ENCODE data around the gene IMMP2L. TPM values are rescaled to one million over a fixed set of nuclear protein-coding genes. Genes with fewer than 3 reads are reported as not detected.

Gene IMMP2L
- total and polyA plus RNA-seq, 2 of the 13 experiments (the other 11 are each of a cell fraction or from before 2014, with no cell fraction given): 7.8 to 16.9 TPM

DNA sequence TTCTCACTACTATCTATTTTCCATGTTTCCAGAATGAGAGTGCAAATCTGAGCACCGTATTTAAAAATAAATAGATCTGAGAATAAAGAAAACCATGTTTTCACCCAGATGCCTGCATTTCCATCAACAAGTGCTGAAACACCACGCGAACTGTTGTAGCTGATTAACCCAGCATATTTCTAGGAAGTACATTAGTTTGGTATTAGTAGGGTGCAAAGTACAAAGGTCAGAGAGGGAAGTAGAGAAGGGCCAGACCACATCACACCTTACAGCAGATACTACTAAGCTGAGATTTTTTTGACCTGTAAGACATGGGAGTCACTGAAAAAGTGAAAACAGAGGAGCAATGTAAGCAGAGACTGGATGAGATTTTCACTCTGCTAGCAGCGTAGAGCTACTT is 181.3 kb downstream of the IMMP2L start (continued):
- no peak for TF ChIP-seq AGO1 (IDR thresholded peaks at IDR 0.05; ENCODE audit: low read depth, low read length, poor library complexity, severe bottlenecking)
- TF ChIP-seq ZNF644 (CRISPR knock-in tag; IDR thresholded peaks at IDR 0.05; ENCODE audit: low read depth): 0 out of 2 replicates have a peak, but pooled peaks have one; percentile 51
- 0 out of 2 replicates have a peak, but pooled peaks have one; percentile 33 for TF ChIP-seq RXRB (CRISPR knock-in tag; IDR thresholded peaks at IDR 0.05; ENCODE audit: borderline replicate concordance)
- no peak for TF ChIP-seq ZNF607 (CRISPR knock-in tag; IDR thresholded peaks at IDR 0.05; ENCODE audit: borderline replicate concordance)

DNA sequence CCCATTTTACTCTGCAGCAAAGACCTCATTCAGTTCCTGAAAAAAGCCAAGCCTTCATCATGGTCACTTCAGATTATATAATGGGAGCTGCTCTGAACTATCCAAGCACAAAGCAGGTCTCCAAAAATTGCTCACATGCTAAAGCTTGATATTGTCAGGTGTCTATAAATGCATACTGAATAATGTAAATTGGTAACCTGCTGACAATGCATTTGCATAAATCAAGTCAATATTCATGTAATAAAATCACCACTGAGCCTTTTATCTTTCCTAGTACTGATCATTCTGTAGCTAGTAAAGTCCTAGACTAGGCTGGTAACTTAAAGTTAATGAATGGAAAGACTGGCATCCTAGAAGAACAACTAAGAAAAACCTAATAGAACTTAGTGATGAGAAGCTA is 188.3 kb downstream of the IMMP2L start:
- no peak overlapping the region for H3K27ac ChIP-seq (ENCODE audit: extremely low read length, insufficient read depth, low read length)
- H3K4me3 ChIP-seq (replicated peaks in 1 of 3; ENCODE audit: insufficient read depth in 1 of 3, low read depth in 2 of 3, low read length in 3 of 3): no peak overlapping the region
- no peaks in the 10 kb centered on the region for H3K79me2 ChIP-seq (ENCODE audit: insufficient read depth, low read length)
- H4K20me1 ChIP-seq (ENCODE audit: insufficient read depth, low read length): no peaks in the 10 kb centered on the region; the same call in 1 of the 2 replicates
- no peak overlapping the region for H3K4me2 ChIP-seq (ENCODE audit: low read depth, low read length)
- H3K36me3 ChIP-seq (replicated peaks in 1 of 2; ENCODE audit: control insufficient read depth in 1 of 2, insufficient read depth in 2 of 2, low read length in 2 of 2): no peaks in the 10 kb centered on the region
- H3K4me1 ChIP-seq (ENCODE audit: insufficient read depth, low read length): no peaks in the 10 kb centered on the region
- in situ Hi-C loops (cut with HindIII; ENCODE audit: extremely low pct_ligation_motif_present, low pct_unique_long_range_greater_than_20kb): no loop called here
- BruUV-seq (replicated peaks): no TSS peak
- ATAC-seq (no peak), DNase-seq (ENCODE audit: low spot score) (no peak), FAIRE-seq (no peak)
- no peaks in the 10 kb centered on the region for H3K27me3 ChIP-seq (ENCODE audit: control insufficient read depth in 1 of 2, insufficient read depth in 2 of 2, low read length in 2 of 2)
- no peak for TF ChIP-seq TOE1 (CRISPR knock-in tag; IDR thresholded peaks at IDR 0.05)
- TF ChIP-seq MAFK (conservative IDR thresholded peaks at IDR 0.05 in 1 of 2, IDR thresholded peaks at IDR 0.05 in 1 of 2; ENCODE audit: low read length in 2 of 2): peak in 1 of 2 experiments; percentile 55; a peak in 1 of 4 replicates
- TF ChIP-seq, protein P1, sequence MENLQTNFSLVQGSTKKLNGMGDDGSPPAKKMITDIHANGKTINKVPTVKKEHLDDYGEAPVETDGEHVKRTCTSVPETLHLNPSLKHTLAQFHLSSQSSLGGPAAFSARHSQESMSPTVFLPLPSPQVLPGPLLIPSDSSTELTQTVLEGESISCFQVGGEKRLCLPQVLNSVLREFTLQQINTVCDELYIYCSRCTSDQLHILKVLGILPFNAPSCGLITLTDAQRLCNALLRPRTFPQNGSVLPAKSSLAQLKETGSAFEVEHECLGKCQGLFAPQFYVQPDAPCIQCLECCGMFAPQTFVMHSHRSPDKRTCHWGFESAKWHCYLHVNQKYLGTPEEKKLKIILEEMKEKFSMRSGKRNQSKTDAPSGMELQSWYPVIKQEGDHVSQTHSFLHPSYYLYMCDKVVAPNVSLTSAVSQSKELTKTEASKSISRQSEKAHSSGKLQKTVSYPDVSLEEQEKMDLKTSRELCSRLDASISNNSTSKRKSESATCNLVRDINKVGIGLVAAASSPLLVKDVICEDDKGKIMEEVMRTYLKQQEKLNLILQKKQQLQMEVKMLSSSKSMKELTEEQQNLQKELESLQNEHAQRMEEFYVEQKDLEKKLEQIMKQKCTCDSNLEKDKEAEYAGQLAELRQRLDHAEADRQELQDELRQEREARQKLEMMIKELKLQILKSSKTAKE (CRISPR knock-in tag; IDR thresholded peaks at IDR 0.05; ENCODE audit: borderline replicate concordance): no peak
- TF ChIP-seq, protein P2, sequence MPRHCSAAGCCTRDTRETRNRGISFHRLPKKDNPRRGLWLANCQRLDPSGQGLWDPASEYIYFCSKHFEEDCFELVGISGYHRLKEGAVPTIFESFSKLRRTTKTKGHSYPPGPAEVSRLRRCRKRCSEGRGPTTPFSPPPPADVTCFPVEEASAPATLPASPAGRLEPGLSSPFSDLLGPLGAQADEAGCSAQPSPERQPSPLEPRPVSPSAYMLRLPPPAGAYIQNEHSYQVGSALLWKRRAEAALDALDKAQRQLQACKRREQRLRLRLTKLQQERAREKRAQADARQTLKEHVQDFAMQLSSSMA (CRISPR knock-in tag; IDR thresholded peaks at IDR 0.05): no peak
- TF ChIP-seq PLRG1 (conservative IDR thresholded peaks at IDR 0.05): no peak
- no peak for TF ChIP-seq CREB1 (IDR thresholded peaks at IDR 0.05)
- no peak for TF ChIP-seq CREB1 (CRISPR knock-in tag; IDR thresholded peaks at IDR 0.05)
- peak; percentile 34; the same call in 1 of the 2 replicates for TF ChIP-seq MAFF (IDR thresholded peaks at IDR 0.05; ENCODE audit: low read depth, low read length)
- H3K9ac ChIP-seq (ENCODE audit: insufficient read depth, low read depth, low read length): no peak overlapping the region
- CTCF ChIA-PET (ENCODE audit: low intra/inter-chr PET ratio, low total read pairs): no interaction called here
- H2AFZ ChIP-seq (ENCODE audit: low read length): no peak overlapping the region
- intact Hi-C loops (cut with micrococcal nuclease; ENCODE audit: unreplicated experiment): no loop called here
- no peaks in the 10 kb centered on the region for H3K9me3 ChIP-seq (ENCODE audit: low read length)
- POLR2A ChIA-PET: no interaction called here

Data from HepG2 (cell line).